Effector memory CD4-positive, alpha-beta T cell (primary cell): ENCODE measurements around the gene APLP2.

ENCODE experiments used
- DNase-seq, 3 donors: peaks; one replicate each; pipeline ENCODE4 v3.0.0-alpha.2; 2020
- H3K27ac ChIP-seq: 2 replicates; pipeline ENCODE4 v1.7.0; 2013; ENCODE audit warnings: mild to moderate bottlenecking, low read length, moderate library complexity; ENCODE audit not compliant: insufficient read depth, poor library complexity, severe bottlenecking
- H3K27me3 ChIP-seq: replicated peaks from 2 replicates; pipeline ENCODE4 v1.7.0; 2013; ENCODE audit warnings: mild to moderate bottlenecking, low read length; ENCODE audit not compliant: insufficient read depth, control insufficient read depth, poor library complexity, severe bottlenecking
- H3K36me3 ChIP-seq: 2 replicates; pipeline ENCODE4 v1.7.0; 2013; ENCODE audit warnings: mild to moderate bottlenecking, low read length, moderate library complexity; ENCODE audit not compliant: control insufficient read depth, insufficient read depth
- H3K4me1 ChIP-seq: 2 replicates; pipeline ENCODE4 v1.7.0; 2013; ENCODE audit warnings: low read length, mild to moderate bottlenecking; ENCODE audit not compliant: control insufficient read depth, insufficient read depth, poor library complexity, severe bottlenecking
- H3K4me3 ChIP-seq: 2 replicates; pipeline ENCODE4 v1.7.0; 2013; ENCODE audit warnings: low read length, low read depth, mild to moderate bottlenecking; ENCODE audit not compliant: insufficient read depth, poor library complexity, severe bottlenecking
- H3K9me3 ChIP-seq: 2 replicates; pipeline ENCODE4 v1.7.0; 2013; ENCODE audit warnings: mild to moderate bottlenecking, low read length, moderate library complexity; ENCODE audit not compliant: control insufficient read depth

The APLP2 gene

DNA sequence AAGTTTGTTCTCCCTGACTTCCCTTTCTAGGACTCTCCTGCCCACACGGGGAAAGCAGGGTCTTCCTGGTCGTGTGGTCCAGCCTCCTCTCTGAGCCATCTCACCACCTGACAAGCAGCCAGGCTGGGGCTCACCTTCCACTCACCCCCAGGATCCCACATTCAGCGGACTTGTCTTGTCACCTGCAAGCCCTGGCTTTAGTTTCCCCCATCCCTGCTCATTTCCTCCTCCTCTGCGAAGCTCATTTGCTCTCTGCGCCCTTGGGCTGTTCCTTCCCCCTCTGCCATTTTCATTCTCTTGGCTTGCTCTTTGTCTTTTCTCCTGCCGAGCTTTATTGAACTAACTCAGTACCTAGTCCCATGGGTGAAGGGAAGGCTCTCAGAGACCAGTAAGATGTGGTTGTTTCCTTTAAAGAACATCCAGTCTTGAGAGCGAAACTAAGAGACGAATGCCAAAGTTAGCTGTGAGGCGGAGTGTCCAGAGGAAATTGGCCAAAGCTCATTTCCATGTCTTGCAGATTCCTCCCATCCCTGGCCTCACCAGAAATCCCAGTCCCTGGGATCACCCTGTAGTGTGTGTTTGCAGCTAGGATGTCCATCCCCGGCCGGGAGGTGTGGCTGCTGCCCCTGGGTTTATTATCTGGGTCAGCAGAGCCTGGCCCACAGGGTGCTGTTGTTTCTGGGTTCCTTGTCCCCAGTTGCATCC is 91.9 kb downstream of the APLP2 start:
- Histone ChIP-seq H3K4me3 (no peak overlapping the region), H3K36me3 (no peaks in the 10 kb centered on the region), H3K27me3 (no peaks in the 10 kb centered on the region), H3K27ac (no peak overlapping the region), H3K9me3 (no peaks in the 10 kb centered on the region), H3K4me1 (peaks cover 11% of the 10 kb centered on the region)
- no peak for DNase-seq

DNA sequence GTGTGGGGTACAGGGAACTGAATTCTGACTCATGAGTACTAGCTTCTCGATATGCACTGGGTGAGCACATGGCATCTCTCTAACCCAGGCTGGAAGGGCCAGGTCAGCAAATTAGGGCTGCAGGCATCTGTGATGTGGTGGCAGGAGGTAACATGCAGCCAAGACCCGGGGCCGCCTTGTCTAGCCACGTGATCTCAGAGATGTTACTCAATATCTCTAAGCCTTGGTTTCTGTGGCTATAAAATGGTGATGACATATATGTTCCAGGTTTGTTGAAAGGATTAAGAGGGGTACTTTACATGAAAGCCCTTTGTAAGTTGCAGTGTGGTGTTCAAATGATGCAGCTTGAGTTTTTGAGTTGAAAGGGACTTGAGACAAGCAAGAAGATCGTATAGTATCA is 93.0 kb downstream of the APLP2 start:
- Histone ChIP-seq H3K27ac (no peak overlapping the region), H3K36me3 (no peaks in the 10 kb centered on the region), H3K4me1 (peaks cover 11% of the 10 kb centered on the region), H3K4me3 (no peak overlapping the region), H3K9me3 (no peaks in the 10 kb centered on the region), H3K27me3 (no peaks in the 10 kb centered on the region)
- no peak for DNase-seq

DNA sequence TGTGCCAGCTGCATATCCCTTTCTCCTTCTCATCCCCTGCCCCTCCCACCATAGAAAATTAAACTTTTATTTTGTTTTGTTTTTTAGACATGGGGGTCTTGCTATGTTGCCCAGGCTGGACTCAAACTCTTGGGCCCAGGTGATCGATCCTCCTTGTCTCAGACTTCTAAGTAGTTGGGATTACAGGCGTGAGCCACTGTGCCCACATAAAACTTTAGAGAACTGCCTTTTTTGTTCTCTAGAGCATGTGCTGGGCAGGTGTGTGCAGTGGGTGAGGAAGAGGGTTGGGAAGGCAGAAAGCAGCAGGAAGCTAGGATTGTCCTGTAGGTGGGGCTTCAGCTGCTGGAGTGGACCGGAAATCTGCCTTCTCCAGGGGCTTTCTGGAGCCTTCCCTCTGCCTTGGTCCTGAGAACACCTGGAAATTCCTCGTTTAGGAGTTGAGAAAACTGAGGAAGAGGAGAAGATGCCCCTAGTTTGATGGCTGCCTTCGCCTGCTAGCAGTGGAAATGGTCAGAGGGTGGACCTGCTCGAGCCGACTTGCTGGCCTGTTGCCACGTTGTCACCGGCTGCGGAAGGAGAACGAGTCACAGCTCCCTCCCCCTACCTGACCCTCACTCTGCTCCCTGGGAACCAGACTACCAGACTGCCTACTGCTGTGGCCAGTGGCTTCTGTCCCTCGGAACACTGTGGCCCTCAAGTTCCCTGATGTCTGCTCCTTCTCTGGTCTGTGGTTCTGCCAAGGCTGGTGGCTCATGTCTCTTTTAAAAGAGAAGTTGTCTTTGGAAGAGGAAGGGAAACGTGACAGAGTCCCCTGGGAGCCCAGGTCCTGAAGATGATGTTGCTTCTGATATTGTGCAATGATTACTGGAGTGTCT is 93.9 kb downstream of the APLP2 start:
- no peak overlapping the region for H3K27ac ChIP-seq
- H3K4me1 ChIP-seq: peaks cover 11% of the 10 kb centered on the region
- peaks cover 3% of the 10 kb centered on the region for H3K27me3 ChIP-seq
- no peaks in the 10 kb centered on the region for H3K36me3 ChIP-seq
- H3K4me3 ChIP-seq: no peak overlapping the region
- no peak for DNase-seq
- no peaks in the 10 kb centered on the region for H3K9me3 ChIP-seq

DNA sequence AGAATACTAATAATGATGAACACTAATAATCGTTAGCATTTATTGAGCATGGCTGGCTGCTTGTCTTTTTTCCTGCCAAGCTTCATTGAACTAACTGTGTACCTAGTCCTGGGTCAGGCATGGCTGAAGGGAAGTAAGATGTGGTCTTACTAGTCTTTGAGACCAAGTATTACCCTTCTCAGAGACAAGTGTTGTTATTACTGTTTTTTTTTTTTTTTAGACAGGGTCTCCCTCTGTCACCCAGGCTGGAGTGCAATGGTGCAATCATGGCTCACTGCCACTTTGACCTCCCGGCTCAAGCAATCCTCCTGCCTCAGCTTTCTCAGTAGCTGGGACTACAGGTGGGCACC is 94.5 kb downstream of the APLP2 start:
- no peak for DNase-seq
- Histone ChIP-seq H3K4me1 (peaks cover 11% of the 10 kb centered on the region), H3K36me3 (no peaks in the 10 kb centered on the region), H3K27me3 (peaks cover 5% of the 10 kb centered on the region), H3K9me3 (no peaks in the 10 kb centered on the region), H3K27ac (no peak overlapping the region), H3K4me3 (no peak overlapping the region)

DNA sequence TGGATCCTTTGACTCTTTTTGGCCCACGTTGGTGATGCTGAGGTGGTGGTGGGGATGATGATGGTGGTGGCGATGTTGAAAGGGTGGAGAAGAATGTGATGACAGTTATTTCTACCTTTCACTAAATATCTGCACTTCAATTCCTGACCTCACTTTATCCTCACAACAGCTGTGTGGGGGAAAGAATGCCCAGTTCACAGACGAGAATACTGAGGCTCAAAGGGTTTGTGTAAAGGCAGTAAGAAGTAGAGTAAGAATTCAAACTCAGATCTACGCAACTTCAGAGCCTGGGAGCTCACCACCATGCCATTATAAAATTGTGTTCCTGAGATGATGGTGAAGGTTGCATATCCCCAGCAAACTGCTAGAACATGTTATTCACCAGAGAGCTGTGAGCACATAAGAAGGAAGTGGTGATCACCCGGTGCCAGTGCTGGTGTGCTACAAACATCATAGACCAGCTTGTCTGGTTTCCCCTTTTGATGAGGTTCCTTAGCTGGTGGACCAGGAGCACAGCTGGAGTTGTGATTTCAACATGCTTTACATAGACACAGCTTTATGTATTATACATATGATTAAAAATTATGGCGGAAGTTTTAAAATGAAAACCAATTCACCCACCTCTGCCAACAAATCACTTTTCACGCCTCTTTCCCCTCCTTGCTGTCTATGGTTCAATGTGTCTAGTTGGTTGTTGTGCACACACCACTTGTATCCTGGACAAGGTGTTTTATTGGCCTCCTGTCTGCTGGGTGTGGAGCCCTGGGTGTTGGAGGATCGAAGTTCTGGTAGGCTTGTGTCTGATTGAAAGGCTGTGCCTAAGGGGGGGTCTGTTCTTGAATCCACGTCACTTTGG is 96.1 kb downstream of the APLP2 start:
- DNase-seq: no peak
- Histone ChIP-seq H3K9me3 (no peaks in the 10 kb centered on the region), H3K4me3 (no peak overlapping the region), H3K4me1 (no peaks in the 10 kb centered on the region), H3K36me3 (no peaks in the 10 kb centered on the region), H3K27ac (no peak overlapping the region), H3K27me3 (peaks cover 5% of the 10 kb centered on the region)

DNA sequence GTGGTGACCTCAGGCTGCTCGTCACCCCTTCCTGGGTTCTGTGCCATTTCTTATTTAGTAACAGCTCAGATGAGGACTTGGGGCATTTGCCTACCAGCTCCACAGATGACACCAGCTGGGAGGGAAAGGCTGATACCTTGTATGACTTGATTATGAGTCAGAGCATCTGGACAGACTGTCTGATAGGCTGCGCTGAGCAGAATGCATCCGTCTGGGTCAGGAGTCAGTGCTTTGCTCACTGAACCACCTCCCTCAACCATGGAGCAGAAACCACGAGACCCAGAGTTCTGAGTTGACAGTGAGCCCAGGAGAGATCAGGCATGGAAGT is 96.7 kb downstream of the APLP2 start:
- Histone ChIP-seq H3K27ac (no peak overlapping the region), H3K4me3 (no peak overlapping the region)

DNA sequence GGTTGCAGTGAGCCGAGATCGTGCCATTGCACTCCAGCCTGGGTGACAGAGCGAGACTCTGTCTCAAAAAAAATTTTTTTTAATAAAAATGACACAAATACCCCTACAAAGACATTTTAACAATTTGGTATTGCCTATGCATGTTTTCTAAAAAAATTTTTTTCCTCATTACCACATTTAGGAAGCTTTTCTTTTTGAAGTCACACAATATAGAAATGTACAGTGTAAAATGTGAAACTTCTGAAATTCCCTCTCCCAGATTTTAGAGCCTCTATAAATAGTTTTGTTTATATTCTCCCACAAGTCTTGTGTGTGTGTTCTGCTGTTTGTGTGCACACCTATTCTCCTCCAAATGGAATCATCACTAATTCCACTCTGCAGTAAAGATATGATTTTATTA is 97.5 kb downstream of the APLP2 start:
- Histone ChIP-seq H3K9me3 (no peaks in the 10 kb centered on the region), H3K27ac (no peak overlapping the region), H3K4me1 (no peaks in the 10 kb centered on the region), H3K36me3 (no peaks in the 10 kb centered on the region), H3K4me3 (no peak overlapping the region), H3K27me3 (peaks cover 5% of the 10 kb centered on the region)
- no peak for DNase-seq

More for the DNA sequence above, 96.7 kb downstream of the APLP2 start:
- no peak for DNase-seq
- no peaks in the 10 kb centered on the region for H3K4me1 ChIP-seq
- peaks cover 5% of the 10 kb centered on the region for H3K27me3 ChIP-seq
- H3K9me3 ChIP-seq: no peaks in the 10 kb centered on the region
- H3K36me3 ChIP-seq: no peaks in the 10 kb centered on the region

DNA sequence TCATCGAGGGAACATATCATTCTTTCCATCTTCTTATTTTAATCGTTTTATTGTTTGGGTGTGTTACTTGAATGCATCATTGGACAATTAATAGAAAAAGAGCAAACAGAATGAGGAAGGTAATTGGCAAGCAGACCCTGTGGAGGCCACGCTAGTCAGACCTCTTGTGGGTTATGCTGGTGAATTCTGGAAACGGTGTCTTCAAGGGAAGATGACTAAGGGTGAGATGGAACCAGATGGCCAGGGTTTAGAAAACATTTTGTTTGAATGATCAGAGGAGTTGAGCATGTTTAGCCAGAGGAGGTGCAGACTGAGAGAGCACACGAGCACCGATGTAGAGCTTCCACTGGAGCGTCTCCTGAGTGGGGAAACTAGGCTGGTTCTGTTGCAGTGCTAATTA is 98.4 kb downstream of the APLP2 start:
- H3K36me3 ChIP-seq: no peaks in the 10 kb centered on the region
- no peaks in the 10 kb centered on the region for H3K4me1 ChIP-seq
- no peaks in the 10 kb centered on the region for H3K9me3 ChIP-seq
- no peak overlapping the region for H3K27ac ChIP-seq
- H3K4me3 ChIP-seq: no peak overlapping the region
- DNase-seq: no peak
- H3K27me3 ChIP-seq: peaks cover 5% of the 10 kb centered on the region

DNA sequence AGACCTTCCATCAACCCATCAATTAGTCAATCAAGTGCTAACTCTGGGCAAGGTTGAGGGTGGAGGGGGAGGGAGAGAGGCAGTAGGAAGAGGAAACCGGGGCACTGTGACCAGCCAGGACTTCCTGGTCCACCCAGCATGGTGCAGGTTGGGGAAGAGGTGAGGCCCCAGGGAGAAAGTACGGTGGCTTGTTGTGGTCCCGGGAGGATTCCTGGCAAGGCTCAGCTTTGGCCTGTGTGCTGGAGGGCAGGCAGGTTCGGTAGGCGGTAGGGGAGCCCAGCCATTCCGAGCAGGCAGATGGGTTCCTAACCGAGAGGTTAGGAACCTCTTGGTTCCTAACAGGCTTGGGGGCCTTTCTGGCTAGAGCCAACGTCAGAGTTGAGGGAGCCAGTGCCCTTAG is 100.7 kb downstream of the APLP2 start:
- Histone ChIP-seq H3K36me3 (no peaks in the 10 kb centered on the region), H3K9me3 (no peaks in the 10 kb centered on the region), H3K27me3 (peaks cover 5% of the 10 kb centered on the region), H3K4me1 (no peaks in the 10 kb centered on the region), H3K4me3 (no peak overlapping the region), H3K27ac (no peak overlapping the region)
- DNase-seq: no peak

DNA sequence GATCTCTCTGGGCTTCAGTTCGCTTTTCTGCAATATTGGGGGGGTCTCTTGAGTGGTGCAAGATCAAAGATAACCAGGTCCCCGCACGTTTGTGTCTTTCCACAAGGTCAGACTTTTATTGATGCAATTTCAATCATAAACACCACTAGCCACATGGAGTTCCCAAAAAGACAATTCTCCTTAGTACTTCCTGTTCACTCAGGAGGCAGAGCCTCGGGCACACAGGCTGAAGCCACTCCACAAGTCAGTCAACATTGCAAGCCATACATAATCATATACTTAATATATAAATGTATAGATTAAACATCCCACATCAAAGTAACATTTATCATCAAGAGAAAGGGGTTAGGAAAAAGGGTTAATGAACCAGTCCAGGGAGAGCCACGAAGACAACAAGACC is 101.8 kb downstream of the APLP2 start:
- H3K4me3 ChIP-seq: no peak overlapping the region
- no peaks in the 10 kb centered on the region for H3K9me3 ChIP-seq
- DNase-seq: no peak
- no peaks in the 10 kb centered on the region for H3K4me1 ChIP-seq
- H3K27me3 ChIP-seq: peaks cover 5% of the 10 kb centered on the region
- no peaks in the 10 kb centered on the region for H3K36me3 ChIP-seq
- no peak overlapping the region for H3K27ac ChIP-seq
